Renal cortex interstitium (tissue), 11 donors: ENCODE measurements around the gene RNF175. TPM values are rescaled to one million over a fixed set of nuclear protein-coding genes. Genes with fewer than 3 reads are reported as not detected.

Experiments
- DNase-seq, 11 donors: peaks; one replicate each; pipeline ENCODE4 v3.0.0-alpha.2; 2013; ENCODE audit warnings: low read depth in 9 of 11, low spot score in 4 of 11; ENCODE audit errors: extremely low read depth in 1 of 11
- polyA plus RNA-seq, 3 donors: library from polyadenylated mRNA; unstranded; fragments of 120-200 nt; gene quantifications; one replicate each; pipeline ENCODE4 v1.2.1, GENCODE V29; 2013; ENCODE audit not compliant: insufficient read length in 3 of 3

The RNF175 gene
- polyA plus RNA-seq, 3 donors: 5.2 to 6.0 (median 5.9) TPM

- DNase-seq: no peak
Measured at GRCh38 chr4:153787575-153787974, 27.8 kb upstream of the RNF175 start.

DNA sequence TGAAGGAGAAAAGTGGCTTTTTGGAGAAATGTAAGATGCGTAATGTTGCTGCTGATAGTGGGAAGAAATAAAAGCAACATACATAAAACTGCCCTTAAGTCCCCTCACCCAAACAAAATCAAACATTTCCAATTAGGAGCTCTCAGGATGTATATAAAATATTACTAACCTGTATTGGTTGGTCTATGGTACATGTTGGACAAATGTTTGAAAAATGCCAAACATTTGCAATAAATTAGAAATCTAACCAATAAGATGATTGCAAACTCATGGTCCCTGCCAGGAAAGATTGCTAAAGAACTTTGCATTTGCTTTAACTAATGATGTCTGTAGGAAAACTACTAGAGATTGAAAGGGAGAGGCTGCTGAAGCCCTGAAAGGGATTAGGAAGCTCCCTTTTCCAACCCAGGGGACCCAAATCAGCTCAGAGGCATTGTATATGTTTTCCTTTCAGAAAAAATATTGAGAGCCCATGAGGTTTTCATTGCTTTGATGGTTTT is 27.3 kb upstream of the RNF175 start:
- DNase-seq: no peak

GRCh38 chr4:153785910-153786721 is 26.3 kb upstream of the RNF175 start:
- no peak for DNase-seq

DNA sequence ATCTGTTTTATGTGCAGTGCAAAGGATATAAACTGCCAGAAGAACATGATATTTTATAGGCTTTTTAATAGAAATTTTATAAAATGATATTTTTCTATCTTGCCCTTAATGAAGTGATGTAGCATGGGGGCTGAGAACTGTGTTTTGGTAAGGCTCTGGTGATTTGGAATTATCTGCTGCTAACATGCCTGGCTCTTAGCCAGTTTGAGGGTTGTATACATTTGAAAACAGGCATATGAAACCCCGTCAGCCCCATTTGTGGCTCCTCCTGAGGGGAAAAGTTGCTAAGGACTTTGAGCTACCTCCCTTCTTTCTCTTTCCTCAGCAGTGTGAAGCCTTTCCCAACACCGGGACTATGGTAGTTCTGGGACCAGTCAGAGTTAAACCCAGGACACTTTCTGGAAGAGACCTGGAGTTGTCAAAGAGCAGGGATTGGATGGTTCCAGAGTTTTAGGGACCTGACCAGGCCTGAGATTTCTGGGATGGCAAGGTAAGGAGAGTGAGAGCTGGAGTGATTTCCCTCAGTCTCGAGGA is 24.4 kb upstream of the RNF175 start:
- no peak for DNase-seq

DNA sequence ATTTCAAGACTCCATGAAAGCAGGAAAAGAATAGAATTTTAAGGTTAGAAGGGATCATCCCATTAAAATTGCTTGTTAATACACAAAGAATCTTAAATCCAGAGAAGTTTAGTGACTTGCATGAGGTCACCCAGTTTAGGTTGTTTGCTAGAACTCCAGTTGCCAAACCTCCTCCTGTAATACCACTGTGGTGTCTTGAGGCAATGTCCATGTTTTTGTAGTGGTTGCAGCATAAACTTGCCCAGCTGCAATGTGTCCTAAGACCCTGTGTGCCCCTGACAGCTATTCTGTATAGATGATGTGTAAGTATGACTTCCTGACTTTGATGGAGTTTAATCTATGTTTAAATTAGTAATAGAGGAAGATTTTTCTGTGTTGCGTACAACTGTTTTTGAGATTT is 22.8 kb upstream of the RNF175 start:
- DNase-seq: no peak

GRCh38 chr4:153781717-153782416 is 22.0 kb upstream of the RNF175 start:
- no peak for DNase-seq

DNA sequence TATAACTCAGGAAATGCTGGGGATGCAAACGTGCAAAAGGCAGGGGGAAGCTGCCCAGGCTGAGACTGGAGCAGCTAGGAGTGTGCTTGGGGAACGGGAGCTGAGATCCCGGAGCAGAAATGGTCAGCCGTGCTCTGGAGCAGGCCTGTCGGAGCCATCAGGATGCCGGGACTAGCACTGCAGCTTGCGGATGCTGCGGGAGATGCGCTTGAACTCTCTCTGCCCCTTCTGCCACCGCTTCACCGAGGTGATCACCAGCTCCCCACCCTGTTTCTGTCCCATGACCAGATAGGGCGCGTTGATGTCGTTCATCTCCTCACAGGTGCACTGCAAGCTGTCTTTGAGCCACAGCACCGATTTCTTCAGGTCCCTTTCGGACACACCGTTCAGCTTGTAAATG is 21.5 kb upstream of the RNF175 start:
- DNase-seq: no peak

- no peak for DNase-seq
Measured at GRCh38 chr4:153780876-153781275, 21.1 kb upstream of the RNF175 start.

- DNase-seq: no peak
Measured at GRCh38 chr4:153780221-153780620, 20.4 kb upstream of the RNF175 start.

GRCh38 chr4:153778383-153778782 is 18.6 kb upstream of the RNF175 start:
- DNase-seq: no peak

- DNase-seq: no peak
Measured at GRCh38 chr4:153777421-153777820, 17.6 kb upstream of the RNF175 start.

DNA sequence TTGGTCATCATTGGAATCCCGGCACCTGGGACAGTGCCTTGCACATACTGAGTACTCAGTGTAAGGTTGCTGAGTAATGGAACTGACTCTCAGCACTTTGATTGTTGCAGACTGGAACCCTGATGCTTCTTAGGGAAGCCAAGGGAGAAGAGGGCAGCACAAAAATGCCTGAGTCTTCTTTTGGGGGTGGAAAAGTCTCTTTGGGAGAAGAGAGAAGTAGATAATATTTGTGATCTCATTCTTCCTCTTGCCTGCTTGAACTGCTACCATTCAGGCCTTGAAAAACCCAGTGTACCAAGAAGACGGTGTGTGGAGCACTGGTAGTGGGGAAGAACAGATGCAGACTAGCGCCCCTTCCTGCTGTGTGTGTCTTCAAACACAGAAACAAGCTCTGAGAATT is 16.8 kb upstream of the RNF175 start:
- DNase-seq: no peak

GRCh38 chr4:153773236-153773690 is 13.4 kb upstream of the RNF175 start:
- no peak for DNase-seq

DNA sequence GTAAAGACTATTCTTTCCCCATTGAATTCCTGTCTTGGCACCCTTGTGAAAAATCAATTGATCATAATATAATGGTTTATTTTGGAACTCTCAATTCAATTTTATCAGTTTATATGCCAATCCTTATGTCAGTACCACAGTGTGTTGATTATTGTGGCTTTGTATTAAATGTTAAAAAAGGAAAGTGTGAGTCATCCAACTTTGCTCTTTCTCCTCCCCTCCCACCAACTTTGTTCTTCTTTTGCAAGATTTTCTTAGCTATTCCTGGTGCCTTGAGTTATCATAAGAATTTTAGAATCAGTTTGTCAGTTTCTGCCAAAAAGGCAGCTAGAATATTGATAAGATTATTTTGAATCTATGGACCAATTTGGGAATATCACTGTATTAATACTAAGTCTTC is 11.2 kb upstream of the RNF175 start:
- no peak for DNase-seq

GRCh38 chr4:153766758-153767157 is 6.9 kb upstream of the RNF175 start:
- no peak for DNase-seq

DNA sequence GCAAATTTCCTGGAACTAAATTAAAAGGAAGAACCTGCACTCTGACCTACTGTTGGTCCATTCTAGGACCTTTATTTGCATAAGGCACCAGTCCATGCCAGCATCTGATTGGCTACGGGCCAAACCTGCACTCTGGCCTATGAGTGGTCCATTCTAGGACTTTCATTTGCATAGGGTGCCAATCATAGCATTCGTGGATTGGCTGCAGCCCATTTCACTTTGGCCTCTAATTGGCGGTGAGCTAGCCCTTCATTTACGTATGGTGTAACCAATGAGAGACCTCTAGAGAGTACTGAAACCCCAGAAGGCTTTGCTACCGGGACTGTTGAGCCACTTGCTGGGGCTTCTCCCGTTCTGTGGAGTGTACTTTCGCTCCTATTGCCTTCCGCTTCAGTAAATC is 6.1 kb upstream of the RNF175 start:
- no peak for DNase-seq

DNA sequence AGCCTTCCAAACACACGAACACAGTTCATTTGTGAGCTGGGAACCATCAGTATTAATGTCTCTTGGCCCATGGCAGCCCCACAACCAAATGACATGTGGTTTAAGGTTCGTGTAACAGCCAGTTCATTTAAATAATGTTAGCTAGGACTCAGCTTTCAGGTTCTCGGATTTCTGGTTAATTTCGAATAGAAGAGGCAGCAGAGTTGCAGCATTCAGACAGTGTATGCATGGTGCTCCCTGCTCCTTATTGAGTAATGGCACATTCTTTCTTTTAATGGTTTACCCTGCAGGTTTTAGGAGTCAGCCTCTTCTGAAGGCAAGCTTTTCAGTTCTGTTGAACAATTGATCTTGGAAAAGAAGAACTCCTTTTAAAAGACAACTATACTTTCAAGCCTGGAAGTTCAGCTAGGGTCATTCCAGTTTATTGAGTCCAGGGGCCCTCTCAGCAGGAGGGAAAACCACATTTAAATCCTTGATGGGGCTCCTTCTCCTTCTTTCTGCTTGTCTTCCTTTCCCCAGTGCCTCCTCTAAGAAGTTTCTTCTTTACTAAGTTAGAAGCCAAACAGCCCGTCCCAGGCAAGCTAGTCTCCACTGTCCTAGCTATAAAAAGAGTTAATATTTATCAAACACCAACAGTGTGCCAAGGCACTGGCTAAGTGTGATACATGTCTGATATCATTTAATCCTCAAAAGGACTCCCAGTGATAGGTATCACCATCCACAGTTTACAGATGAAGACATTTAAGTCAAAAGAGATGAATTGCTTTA is 5.0 kb upstream of the RNF175 start:
- DNase-seq: peak in 1 of 11 donors; percentile 18

GRCh38 chr4:153763404-153763803 is 3.6 kb upstream of the RNF175 start:
- DNase-seq: no peak

DNA sequence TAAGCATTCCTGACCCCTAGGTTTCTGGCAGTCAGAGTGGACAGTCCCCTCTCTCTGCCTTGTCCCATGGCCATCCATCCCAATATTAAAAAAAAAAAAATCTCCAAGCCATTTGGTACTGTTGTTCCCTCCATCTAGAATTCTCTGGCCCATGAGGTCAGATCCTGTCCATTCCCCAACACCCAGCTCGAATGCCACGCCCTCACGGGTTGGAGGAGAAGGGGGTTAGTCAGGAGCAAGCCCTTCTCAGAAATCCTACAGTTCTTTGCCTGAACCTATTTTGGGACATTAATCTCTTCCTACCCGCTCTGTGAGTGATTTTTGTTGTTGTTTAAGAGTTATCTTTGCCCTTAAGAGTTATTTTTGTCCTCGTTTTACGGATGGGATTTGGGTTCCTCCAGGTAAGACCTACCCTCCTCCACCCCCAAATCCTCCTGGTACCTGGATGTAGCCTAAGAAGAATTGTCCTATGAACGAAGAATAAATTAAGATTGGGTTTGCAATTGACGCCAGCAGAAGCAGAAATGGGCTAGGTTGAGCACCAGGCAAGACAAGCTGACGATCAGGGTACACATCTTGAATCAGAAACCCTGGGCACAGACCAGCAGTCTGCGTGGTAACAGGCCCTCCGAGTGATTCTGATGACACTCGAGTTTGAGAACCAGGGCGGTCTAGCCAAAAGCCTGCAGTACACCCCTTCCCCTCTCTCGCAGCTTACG is 977 bp downstream of the RNF175 start:
- no peak for DNase-seq
